Measurements from ENCODE around the gene CALCOCO2.

The CALCOCO2 gene

DNA sequence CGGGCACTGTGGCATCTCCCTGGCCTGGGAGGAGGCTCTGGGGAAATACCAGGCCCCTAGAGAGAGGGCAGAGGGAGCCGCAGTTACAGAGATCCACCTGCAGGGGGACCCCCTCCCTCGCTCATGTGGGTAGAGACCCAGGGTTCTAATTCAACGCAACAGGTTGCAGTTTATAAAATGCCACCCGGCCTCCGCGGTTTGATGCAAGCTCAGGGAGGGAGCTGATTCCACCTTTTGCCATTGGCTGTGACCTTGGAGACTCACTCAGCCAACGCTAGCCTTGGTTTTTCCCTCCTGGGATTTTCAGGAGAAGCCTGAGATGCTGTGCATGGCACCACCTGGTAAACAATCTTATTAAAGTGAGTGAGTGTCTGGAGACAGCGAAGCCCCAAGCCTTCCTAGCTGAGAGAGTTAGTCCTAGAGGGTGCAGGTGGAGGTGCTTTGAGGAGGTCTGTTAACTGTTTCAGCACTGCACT, 25.9 kb upstream of the CALCOCO2 start:
- Histone ChIP-seq H3K27me3 (ENCODE audit: insufficient read depth, poor library complexity, severe bottlenecking) (no peaks in the 10 kb centered on the region), H3K4me1 (ENCODE audit: insufficient read depth, poor library complexity, severe bottlenecking) (peaks cover 4% of the 10 kb centered on the region), H3K4me3 (ENCODE audit: severe bottlenecking) (no peak overlapping the region), H3K36me3 (ENCODE audit: low read depth) (no peaks in the 10 kb centered on the region), H3K9me3 (ENCODE audit: severe bottlenecking) (no peaks in the 10 kb centered on the region), H3K27ac (ENCODE audit: poor library complexity, severe bottlenecking) (no peak overlapping the region)
- TF ChIP-seq CTCF (IDR thresholded peaks at IDR 0.05; ENCODE audit: poor library complexity, severe bottlenecking): peak; percentile 89
- ATAC-seq (ENCODE audit: low read depth) (peak; percentile 90), DNase-seq (ENCODE audit: low spot score) (no peak)

- Histone ChIP-seq H3K36me3 (ENCODE audit: low read depth) (no peaks in the 10 kb centered on the region), H3K27me3 (ENCODE audit: insufficient read depth, poor library complexity, severe bottlenecking) (no peaks in the 10 kb centered on the region), H3K27ac (ENCODE audit: poor library complexity, severe bottlenecking) (no peak overlapping the region), H3K4me1 (ENCODE audit: insufficient read depth, poor library complexity, severe bottlenecking) (no peaks in the 10 kb centered on the region), H3K9me3 (ENCODE audit: severe bottlenecking) (no peaks in the 10 kb centered on the region), H3K4me3 (ENCODE audit: severe bottlenecking) (no peak overlapping the region)
- ATAC-seq (ENCODE audit: low read depth) (no peak), DNase-seq (ENCODE audit: low spot score) (no peak)
- no peak for TF ChIP-seq CTCF (IDR thresholded peaks at IDR 0.05; ENCODE audit: poor library complexity, severe bottlenecking)
These were observed 21.7 kb upstream of the CALCOCO2 start for GRCh38 chr17:48809182-48809581.

DNA sequence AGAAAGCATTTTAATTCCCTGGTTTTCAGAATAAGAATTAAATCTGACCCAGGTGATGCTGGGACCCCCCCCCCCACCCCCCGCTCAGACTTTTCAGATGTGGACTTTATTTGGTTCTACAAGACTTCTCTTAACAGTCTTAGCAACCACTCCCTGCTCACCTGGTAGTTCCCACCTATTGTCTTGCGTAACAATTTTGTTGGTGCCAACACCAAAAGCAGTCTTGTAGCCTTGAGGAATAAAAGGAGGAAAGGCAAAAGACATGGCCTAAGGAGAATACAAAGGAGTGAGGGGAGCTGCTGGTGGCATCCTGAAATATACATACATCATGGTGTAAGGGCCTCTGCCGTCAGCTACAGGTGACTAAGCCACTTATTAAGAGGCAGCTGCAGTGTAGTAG, 18.8 kb upstream of the CALCOCO2 start:
- TF ChIP-seq CTCF (IDR thresholded peaks at IDR 0.05; ENCODE audit: poor library complexity, severe bottlenecking): no peak
- Histone ChIP-seq H3K4me1 (ENCODE audit: insufficient read depth, poor library complexity, severe bottlenecking) (no peaks in the 10 kb centered on the region), H3K4me3 (ENCODE audit: severe bottlenecking) (no peak overlapping the region), H3K27me3 (ENCODE audit: insufficient read depth, poor library complexity, severe bottlenecking) (no peaks in the 10 kb centered on the region), H3K36me3 (ENCODE audit: low read depth) (no peaks in the 10 kb centered on the region), H3K27ac (ENCODE audit: poor library complexity, severe bottlenecking) (no peak overlapping the region), H3K9me3 (ENCODE audit: severe bottlenecking) (no peaks in the 10 kb centered on the region)
- ATAC-seq (ENCODE audit: low read depth) (no peak), DNase-seq (ENCODE audit: low spot score) (no peak)

GRCh38 chr17:48814504-48814903, 16.3 kb upstream of the CALCOCO2 start:
- TF ChIP-seq CTCF (IDR thresholded peaks at IDR 0.05; ENCODE audit: poor library complexity, severe bottlenecking): peak; percentile 72
- no peak overlapping the region for H3K27ac ChIP-seq (ENCODE audit: poor library complexity, severe bottlenecking)
- H3K9me3 ChIP-seq (ENCODE audit: severe bottlenecking): no peaks in the 10 kb centered on the region
- no peaks in the 10 kb centered on the region for H3K27me3 ChIP-seq (ENCODE audit: insufficient read depth, poor library complexity, severe bottlenecking)
- H3K4me1 ChIP-seq (ENCODE audit: insufficient read depth, poor library complexity, severe bottlenecking): no peaks in the 10 kb centered on the region
- no peak for ATAC-seq (ENCODE audit: low read depth)
- no peak for DNase-seq (ENCODE audit: low spot score)
- no peaks in the 10 kb centered on the region for H3K36me3 ChIP-seq (ENCODE audit: low read depth)
- no peak overlapping the region for H3K4me3 ChIP-seq (ENCODE audit: severe bottlenecking)

DNA sequence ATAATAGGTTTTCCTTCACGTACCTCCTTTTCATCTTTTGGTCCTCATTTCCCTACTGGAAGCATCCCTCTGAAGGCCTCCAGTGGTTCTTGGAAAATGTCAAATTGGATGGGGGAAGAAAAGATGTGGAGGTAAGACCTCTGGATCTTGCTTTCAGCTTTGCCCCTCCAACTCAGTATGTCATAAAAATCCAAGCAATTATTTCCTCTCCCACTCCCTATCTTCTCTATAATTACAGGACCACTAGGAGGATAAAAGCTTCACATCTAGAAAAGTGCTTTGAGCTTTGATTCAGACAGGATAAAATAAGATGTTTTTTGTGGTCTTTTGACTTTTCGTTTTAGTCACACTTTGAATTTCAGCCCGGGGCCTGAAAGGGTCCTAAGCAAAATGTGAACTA, 15.5 kb upstream of the CALCOCO2 start:
- no peak for TF ChIP-seq CTCF (IDR thresholded peaks at IDR 0.05; ENCODE audit: poor library complexity, severe bottlenecking)
- no peaks in the 10 kb centered on the region for H3K4me1 ChIP-seq (ENCODE audit: insufficient read depth, poor library complexity, severe bottlenecking)
- no peaks in the 10 kb centered on the region for H3K27me3 ChIP-seq (ENCODE audit: insufficient read depth, poor library complexity, severe bottlenecking)
- ATAC-seq (ENCODE audit: low read depth): no peak
- H3K4me3 ChIP-seq (ENCODE audit: severe bottlenecking): no peak overlapping the region
- H3K36me3 ChIP-seq (ENCODE audit: low read depth): no peaks in the 10 kb centered on the region
- no peak for DNase-seq (ENCODE audit: low spot score)
- H3K9me3 ChIP-seq (ENCODE audit: severe bottlenecking): no peaks in the 10 kb centered on the region
- H3K27ac ChIP-seq (ENCODE audit: poor library complexity, severe bottlenecking): no peak overlapping the region
